OCI-LY1 (cell line): Measurements from ENCODE around the gene PREB.
"Not testable (repeated sequence)": the region's sequence is repeated elsewhere in the genome, so short reads cannot be mapped to it uniquely, and the experiment has no call there.

Source experiments
- H2AFZ ChIP-seq: fragments of 200-600 bp; sonication (generic), shearing (Covaris generic); 2 replicates; pipeline ENCODE4 v1.6.0; 2014; ENCODE audit warnings: antibody characterized with exemption, mild to moderate bottlenecking, low read length
- H3F3A ChIP-seq: fragments of 200-600 bp; sonication (generic), shearing (Covaris generic); 2 replicates; pipeline ENCODE4 v1.6.0; 2014; ENCODE audit warnings: mild to moderate bottlenecking, antibody characterized with exemption, low read length, moderate library complexity; ENCODE audit not compliant: insufficient read depth
- H3K27ac ChIP-seq: fragments of 200-600 bp; sonication (generic); 2 replicates; pipeline ENCODE4 v1.5.1; 2014; ENCODE audit warnings: low read length, mixed run types, mild to moderate bottlenecking, low read depth; ENCODE audit not compliant: poor library complexity, severe bottlenecking
- H3K27me3 ChIP-seq: fragments of 200-600 bp; sonication (generic); 2 replicates; pipeline ENCODE4 v1.6.0; 2014; ENCODE audit warnings: antibody characterized with exemption, mild to moderate bottlenecking, low read length, moderate library complexity; ENCODE audit not compliant: insufficient read depth
- H3K36me3 ChIP-seq: fragments of 200-600 bp; sonication (generic); 2 replicates; pipeline ENCODE4 v1.6.1; 2014; ENCODE audit warnings: mild to moderate bottlenecking, antibody characterized with exemption, low read length, moderate library complexity, mixed read lengths; ENCODE audit not compliant: insufficient read depth
- H3K4me1 ChIP-seq: fragments of 200-600 bp; sonication (generic); 2 replicates; pipeline ENCODE4 v1.5.1; 2014; ENCODE audit warnings: mild to moderate bottlenecking, low read length, moderate library complexity; ENCODE audit not compliant: insufficient read depth, severe bottlenecking
- H3K4me2 ChIP-seq: fragments of 200-600 bp; sonication (generic), shearing (Covaris generic); 2 replicates; pipeline ENCODE4 v1.6.1; 2014; ENCODE audit warnings: low read length
- H3K4me3 ChIP-seq: fragments of 200-600 bp; sonication (generic); 2 replicates; pipeline ENCODE4 v1.5.1; 2014; ENCODE audit warnings: low read length, low read depth, mild to moderate bottlenecking, mixed read lengths; ENCODE audit not compliant: poor library complexity, severe bottlenecking
- H3K79me2 ChIP-seq: fragments of 200-600 bp; shearing (Covaris generic); 2 replicates; pipeline ENCODE4 v1.6.1; 2016; ENCODE audit warnings: mixed run types, low read length, mixed read lengths; ENCODE audit not compliant: insufficient read depth
- H3K9ac ChIP-seq: fragments of 200-600 bp; sonication (generic), shearing (Covaris generic); 2 replicates; pipeline ENCODE4 v1.6.1; 2014; ENCODE audit warnings: mild to moderate bottlenecking, low read length, mixed read lengths
- H3K9me2 ChIP-seq: fragments of 200-600 bp; sonication (generic), shearing (Covaris generic); 2 replicates; pipeline ENCODE4 v1.6.1; 2014; ENCODE audit warnings: low read depth, mild to moderate bottlenecking, low read length, mixed read lengths
- H3K9me3 ChIP-seq: fragments of 200-600 bp; shearing (Covaris generic); 2 replicates; pipeline ENCODE4 v1.6.1; 2014; ENCODE audit warnings: low read length, mixed read lengths
- H4K20me1 ChIP-seq: fragments of 200-600 bp; sonication (generic), shearing (Covaris generic); 2 replicates; pipeline ENCODE4 v1.6.0; 2016; ENCODE audit warnings: mild to moderate bottlenecking, low read length; ENCODE audit not compliant: insufficient read depth
- CTCF ChIP-seq: fragments of 200-600 bp; sonication (generic), shearing (Covaris generic); IDR thresholded peaks from 2 replicates; pipeline ENCODE4 v1.5.1; 2017; ENCODE audit warnings: mild to moderate bottlenecking, antibody characterized with exemption, low read length, moderate library complexity, mixed read lengths
- EZH2 ChIP-seq: fragments of 200-600 bp; sonication (generic), shearing (Covaris generic); IDR thresholded peaks from 2 replicates; pipeline ENCODE4 v1.8.0; 2017; ENCODE audit warnings: borderline replicate concordance, mixed run types, mild to moderate bottlenecking, antibody characterized with exemption, low read length, moderate library complexity, mixed read lengths

Gene PREB

GRCh38 chr2:27179344-27180000, 45.0 kb upstream of the PREB start:
- Histone ChIP-seq H3F3A (no peaks in the 10 kb centered on the region), H3K9me2 (no peaks in the 10 kb centered on the region), H3K27me3 (no peaks in the 10 kb centered on the region), H3K79me2 (no peaks in the 10 kb centered on the region), H3K4me3 (no peak overlapping the region), H3K4me1 (no peaks in the 10 kb centered on the region), H4K20me1 (no peaks in the 10 kb centered on the region), H3K9ac (no peak overlapping the region), H3K27ac (no peak overlapping the region), H2AFZ (no peak overlapping the region), H3K4me2 (no peak overlapping the region), H3K36me3 (no peaks in the 10 kb centered on the region), H3K9me3 (no peaks in the 10 kb centered on the region)
- TF ChIP-seq EZH2 (no peak), CTCF (no peak)

GRCh38 chr2:27178469-27178868, 44.0 kb upstream of the PREB start:
- H4K20me1 ChIP-seq: no peaks in the 10 kb centered on the region
- H3K4me3 ChIP-seq: no peak overlapping the region
- H3K79me2 ChIP-seq: no peaks in the 10 kb centered on the region
- H3F3A ChIP-seq: no peaks in the 10 kb centered on the region
- H3K4me1 ChIP-seq: no peaks in the 10 kb centered on the region
- no peaks in the 10 kb centered on the region for H3K36me3 ChIP-seq
- no peak overlapping the region for H3K9ac ChIP-seq
- no peak overlapping the region for H2AFZ ChIP-seq
- TF ChIP-seq EZH2: no peak
- no peak for TF ChIP-seq CTCF
- H3K4me2 ChIP-seq: no peak overlapping the region
- H3K9me3 ChIP-seq: no peaks in the 10 kb centered on the region
- H3K27me3 ChIP-seq: no peaks in the 10 kb centered on the region
- no peaks in the 10 kb centered on the region for H3K9me2 ChIP-seq
- no peak overlapping the region for H3K27ac ChIP-seq

GRCh38 chr2:27177441-27178351, 43.3 kb upstream of the PREB start:
- Histone ChIP-seq H3F3A (no peaks in the 10 kb centered on the region), H3K79me2 (no peaks in the 10 kb centered on the region), H3K4me3 (no peak overlapping the region), H3K27me3 (no peaks in the 10 kb centered on the region), H4K20me1 (no peaks in the 10 kb centered on the region), H2AFZ (no peak overlapping the region), H3K4me1 (no peaks in the 10 kb centered on the region), H3K9ac (no peak overlapping the region), H3K9me2 (no peaks in the 10 kb centered on the region), H3K27ac (no peak overlapping the region), H3K4me2 (no peak overlapping the region), H3K9me3 (no peaks in the 10 kb centered on the region), H3K36me3 (no peaks in the 10 kb centered on the region)
- TF ChIP-seq EZH2: no peak
- TF ChIP-seq CTCF: no peak

DNA sequence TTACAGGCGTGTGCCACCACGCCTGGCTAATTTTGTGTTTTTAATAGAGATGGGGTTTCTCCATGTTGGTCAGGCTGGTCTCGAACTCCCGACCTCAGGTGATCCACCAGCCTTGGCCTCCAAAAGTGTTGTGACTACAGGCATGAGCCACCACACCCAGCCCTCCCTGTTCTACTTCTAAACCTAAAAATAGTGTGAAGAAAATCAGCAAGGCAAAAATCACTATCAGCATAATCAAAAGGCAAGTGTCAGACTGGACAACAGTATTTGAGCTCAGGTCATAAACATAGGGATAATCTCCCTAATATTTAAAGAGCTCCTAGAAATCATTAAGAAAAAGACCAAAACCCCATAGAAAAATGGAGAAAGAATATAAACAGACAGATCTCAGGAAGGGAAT, 41.3 kb upstream of the PREB start:
- not testable (repeated sequence) for H3K79me2 ChIP-seq, H2AFZ ChIP-seq, H3K4me2 ChIP-seq, H3K36me3 ChIP-seq, H3K4me3 ChIP-seq, H3K27ac ChIP-seq, H4K20me1 ChIP-seq, H3K9me3 ChIP-seq, H3K4me1 ChIP-seq, H3F3A ChIP-seq, H3K9ac ChIP-seq, H3K27me3 ChIP-seq, H3K9me2 ChIP-seq
